Measurements from ENCODE around the gene PKIG.

DNA sequence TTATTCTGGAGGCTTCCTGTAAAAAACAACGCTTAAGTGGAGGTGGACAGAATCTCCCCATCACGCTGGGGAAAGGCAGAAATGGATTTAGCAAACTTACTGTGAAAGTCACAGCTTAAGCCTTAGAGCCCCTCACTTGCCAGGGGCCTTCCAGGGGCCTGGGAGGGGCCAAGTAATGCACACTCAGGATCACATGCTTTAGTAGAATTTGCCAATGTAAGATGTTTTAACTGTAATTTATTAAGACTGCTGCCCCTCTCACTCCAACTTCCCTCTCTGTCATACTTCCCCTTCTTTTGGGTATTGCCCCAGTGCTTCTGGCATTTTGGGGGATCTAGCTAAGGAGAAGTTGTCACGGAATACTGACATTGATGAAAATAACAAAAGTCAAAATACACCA, 81.8 kb downstream of the PKIG start:
- TF ChIP-seq, protein P1, sequence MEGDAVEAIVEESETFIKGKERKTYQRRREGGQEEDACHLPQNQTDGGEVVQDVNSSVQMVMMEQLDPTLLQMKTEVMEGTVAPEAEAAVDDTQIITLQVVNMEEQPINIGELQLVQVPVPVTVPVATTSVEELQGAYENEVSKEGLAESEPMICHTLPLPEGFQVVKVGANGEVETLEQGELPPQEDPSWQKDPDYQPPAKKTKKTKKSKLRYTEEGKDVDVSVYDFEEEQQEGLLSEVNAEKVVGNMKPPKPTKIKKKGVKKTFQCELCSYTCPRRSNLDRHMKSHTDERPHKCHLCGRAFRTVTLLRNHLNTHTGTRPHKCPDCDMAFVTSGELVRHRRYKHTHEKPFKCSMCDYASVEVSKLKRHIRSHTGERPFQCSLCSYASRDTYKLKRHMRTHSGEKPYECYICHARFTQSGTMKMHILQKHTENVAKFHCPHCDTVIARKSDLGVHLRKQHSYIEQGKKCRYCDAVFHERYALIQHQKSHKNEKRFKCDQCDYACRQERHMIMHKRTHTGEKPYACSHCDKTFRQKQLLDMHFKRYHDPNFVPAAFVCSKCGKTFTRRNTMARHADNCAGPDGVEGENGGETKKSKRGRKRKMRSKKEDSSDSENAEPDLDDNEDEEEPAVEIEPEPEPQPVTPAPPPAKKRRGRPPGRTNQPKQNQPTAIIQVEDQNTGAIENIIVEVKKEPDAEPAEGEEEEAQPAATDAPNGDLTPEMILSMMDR (IDR thresholded peaks at IDR 0.05): no peak
- TF ChIP-seq POLR2AphosphoS5 (IDR thresholded peaks at IDR 0.05): no peak
